GM12801 (cell line): Measurements from ENCODE around the gene PLPP3.

ENCODE experiments used
- TF ChIP-seq, protein P1 (sequence below): IDR thresholded peaks from one replicate; pipeline ENCODE4 v1.5.1; 2011; ENCODE audit warnings: control low read depth; ENCODE audit not compliant: insufficient read length; ENCODE audit errors: extremely low read depth

The PLPP3 gene

DNA sequence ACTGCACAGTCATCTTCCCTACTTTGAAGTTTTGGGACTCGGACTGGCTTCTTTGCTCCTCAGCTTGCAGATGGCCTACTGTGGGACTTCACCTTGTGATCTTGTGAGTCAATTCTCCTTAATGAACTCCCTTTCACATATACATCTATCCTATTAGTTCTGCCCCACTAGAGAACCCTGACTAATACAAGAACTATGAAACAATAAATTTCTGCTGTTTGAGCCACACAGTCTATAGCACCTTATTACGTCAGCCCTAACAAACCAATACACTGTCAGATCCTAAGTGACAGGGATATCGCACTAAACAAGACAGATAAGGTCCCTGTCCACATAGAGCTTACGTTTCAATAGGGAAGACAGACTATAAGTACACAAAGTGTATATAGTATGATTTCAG, 120.1 kb downstream of the PLPP3 start:
- TF ChIP-seq, protein P1, sequence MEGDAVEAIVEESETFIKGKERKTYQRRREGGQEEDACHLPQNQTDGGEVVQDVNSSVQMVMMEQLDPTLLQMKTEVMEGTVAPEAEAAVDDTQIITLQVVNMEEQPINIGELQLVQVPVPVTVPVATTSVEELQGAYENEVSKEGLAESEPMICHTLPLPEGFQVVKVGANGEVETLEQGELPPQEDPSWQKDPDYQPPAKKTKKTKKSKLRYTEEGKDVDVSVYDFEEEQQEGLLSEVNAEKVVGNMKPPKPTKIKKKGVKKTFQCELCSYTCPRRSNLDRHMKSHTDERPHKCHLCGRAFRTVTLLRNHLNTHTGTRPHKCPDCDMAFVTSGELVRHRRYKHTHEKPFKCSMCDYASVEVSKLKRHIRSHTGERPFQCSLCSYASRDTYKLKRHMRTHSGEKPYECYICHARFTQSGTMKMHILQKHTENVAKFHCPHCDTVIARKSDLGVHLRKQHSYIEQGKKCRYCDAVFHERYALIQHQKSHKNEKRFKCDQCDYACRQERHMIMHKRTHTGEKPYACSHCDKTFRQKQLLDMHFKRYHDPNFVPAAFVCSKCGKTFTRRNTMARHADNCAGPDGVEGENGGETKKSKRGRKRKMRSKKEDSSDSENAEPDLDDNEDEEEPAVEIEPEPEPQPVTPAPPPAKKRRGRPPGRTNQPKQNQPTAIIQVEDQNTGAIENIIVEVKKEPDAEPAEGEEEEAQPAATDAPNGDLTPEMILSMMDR = no peak

DNA sequence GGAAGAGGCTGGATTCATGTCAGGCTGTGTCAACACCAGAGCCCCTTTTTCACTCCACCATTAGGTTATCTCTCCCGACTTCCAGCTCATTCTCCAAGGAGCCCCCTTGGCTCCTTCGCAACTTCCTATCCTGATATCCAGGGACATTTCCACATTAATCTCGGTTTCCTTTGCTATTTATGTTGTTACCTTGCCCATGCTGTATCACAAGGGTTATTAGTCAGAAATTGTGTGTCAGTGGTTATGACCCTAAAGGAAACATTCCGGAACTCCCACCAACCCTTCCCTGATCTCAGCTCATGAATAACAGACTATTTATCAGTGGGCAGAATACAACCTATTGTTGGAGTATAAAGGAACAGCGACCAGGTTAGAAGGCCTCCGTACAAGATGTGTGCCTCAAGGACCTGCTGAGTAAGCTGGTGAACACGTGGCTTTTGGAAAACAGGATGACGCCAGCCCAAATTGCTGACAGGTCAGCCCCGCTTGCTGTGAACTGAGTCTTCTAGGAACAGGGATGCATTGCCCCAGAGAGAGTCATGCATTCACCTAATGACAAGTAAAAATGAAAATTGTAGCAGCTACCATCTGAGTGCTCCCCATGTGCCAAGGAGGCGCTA, 121.5 kb downstream of the PLPP3 start:
- TF ChIP-seq, protein P1 = no peak

DNA sequence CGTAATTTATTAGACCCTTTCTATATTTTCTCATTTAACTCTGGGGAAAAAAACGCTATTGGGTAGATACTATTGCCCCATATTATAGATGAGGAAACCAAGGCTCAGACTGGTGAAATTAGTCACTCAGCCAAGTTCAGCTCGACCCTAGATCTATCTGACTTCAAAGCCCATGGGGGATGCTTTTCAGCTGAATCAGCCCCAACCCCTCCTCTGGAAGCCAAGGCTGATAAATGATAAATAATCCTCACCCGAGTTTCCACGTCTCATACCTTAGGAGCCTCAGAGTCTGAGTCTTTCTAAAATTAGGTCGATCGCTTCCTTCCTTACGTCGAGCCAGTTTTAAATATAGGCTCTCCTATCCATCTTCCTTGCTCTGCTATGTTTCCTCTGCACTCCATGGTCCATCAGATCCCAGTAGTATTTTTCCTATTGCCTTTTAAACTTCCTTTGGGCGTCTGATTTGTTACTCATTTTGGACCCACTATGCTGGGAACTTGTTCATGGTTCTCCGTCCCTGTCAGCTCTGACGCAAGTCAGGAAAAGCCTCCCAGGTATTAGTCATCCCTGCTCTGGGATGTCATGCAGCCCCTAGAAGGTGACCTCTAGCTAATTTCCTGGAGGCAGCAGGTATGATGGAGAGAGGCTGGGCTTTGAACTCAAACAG, 122.8 kb downstream of the PLPP3 start:
- TF ChIP-seq, protein P1 = no peak

DNA sequence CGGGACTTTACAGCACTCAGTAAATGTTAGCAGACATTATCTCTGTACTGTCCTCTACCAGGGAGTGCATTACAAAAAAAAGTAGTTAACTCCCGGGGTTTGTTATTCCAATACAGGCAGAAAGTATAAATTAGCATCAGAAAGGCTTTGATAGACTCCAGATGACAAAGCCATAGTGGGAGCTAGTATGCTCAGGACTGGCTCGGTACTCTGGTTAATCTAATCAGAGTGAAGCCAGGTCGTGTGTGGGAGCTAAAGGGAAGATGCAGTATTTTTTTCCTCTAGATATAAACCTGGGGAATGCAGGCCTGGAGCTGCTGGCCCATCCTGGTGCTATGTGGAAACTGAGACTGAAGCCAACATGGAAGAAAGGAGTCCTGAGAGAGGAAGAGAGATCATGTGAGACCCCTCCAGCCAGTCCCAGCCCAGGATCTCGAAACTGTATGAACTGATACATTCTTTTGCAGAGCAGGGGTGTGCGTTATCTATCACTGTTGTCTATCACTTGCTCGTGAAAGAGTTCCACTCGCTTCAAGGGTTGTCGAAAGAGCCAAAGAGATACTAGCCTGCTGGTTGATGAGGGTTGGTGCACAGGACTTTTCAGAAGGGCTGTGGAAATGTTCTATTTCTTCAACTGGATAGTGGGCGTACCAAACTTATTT, 125.8 kb downstream of the PLPP3 start:
- TF ChIP-seq, protein P1 = no peak

DNA sequence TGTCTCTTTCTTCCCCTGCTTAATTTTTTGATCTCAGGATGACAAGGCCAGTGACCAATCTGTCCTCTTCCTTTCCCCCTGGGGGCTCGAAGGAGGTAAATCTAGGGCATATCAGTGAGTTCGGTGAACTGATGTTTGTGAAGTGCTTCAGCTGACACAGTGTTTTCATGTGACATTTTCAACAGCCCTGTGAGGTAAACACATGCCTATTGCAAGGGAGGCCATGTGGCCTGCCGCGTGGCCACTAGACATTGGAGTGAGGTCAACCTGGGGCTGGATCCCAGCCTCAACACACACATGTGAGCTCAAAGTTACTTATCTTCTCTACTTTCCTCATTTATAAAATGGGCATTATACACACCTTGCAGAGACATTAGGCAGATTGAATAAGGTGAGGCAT, 126.3 kb downstream of the PLPP3 start:
- TF ChIP-seq, protein P1 = no peak

DNA sequence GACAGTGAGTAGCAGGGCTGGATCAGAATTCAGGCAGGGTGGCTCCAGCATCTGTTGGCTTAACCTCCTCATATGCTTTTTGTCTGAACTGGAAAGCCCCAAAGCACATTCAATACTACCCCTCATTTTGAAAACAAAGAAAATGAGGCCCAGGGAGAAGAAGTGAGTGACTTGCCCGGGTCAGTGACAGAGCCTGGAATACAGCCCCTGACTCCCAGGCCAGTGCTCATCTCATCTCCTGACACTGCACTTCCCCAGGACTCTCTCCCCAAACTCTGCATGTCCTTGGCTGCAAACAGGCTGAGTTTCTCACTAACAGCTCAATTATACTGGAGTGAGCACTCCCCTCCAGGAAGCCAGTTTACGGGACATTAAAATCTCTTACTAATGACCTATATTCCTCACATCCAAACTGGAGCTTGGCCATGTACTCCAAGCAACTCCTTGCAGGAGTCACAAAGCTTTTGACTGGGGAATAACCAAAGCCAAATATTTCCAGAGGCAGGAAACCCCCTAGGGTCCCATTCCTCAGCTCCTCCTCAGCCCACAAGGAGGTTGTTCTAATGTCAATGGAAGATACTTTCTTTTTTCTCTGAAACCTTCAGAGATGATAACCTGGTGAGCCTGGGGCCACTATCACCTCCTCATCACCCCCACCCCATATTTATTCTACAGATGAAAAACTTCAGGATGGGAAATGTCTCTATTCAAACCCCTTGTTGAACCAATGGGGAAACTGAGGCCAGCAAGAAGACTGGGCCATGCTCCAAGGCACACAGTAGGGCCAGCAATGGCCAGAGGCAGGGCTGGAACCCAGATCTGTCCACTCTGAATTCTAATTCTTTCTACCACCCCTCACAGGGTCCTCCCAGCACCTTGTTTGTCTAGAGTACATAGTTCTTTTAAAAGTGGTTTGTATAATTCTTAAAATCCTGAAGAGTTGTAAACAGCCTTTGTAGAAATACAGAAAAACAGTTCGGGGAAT, 127.0 kb downstream of the PLPP3 start:
- TF ChIP-seq, protein P1 = no peak

DNA sequence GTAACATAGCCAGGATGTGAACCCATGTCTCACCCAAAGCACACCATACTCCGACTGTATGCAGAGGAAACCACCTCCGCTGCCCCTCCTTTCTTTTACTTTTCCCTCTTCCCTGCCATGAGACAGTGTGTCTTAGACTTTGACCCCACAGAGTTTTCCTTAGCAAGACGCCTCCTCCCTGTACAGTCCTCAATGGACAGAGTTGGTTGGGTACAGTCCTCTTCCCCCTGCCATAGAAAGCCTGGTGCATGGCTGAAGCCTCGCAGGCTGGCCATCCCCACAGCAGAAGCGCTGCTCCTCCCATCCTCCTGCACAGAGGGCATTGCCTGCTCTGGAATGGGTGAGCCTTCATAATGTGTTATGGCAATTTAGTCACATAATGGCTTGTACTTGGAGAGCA, 127.9 kb downstream of the PLPP3 start:
- TF ChIP-seq, protein P1 = no peak
